Stimulated activated CD8-positive, alpha-beta memory T cell treated with anti-CD3 and anti-CD28 coated beads, Interleukin-12 subunit alpha, Interleukin-12 subunit beta, amount 100 ng/mL, for 4 hours (primary cell): Measurements from ENCODE around the gene CACNA1B.
"Not testable (repeated sequence)": the region's sequence is repeated elsewhere in the genome, so short reads cannot be mapped to it uniquely, and the experiment has no call there.

Source experiments
- DNase-seq: peaks from one replicate; pipeline ENCODE4 v3.0.0-alpha.2; 2020; ENCODE audit warnings: low read depth

The CACNA1B gene

DNA sequence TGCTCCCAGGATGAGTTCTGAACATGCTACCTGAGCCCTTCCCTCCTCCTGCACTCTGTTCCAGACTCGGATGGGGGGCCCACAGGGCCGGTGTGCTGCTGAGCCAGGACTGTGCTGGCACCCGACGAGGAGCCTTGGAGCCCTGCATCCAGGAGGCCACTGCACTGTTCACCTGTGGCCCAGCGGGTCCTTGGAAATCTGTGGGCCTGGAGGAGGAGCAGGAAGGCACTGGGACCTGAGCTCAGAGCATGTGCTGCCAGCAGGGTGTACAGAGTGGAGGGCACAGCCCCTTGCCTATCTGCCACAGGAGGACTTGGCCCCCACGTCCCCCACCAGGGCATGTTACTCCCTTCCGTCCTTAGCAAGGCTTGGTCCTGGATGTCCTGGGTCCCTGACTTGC is 265.9 kb downstream of the CACNA1B start:
- DNase-seq = not testable (repeated sequence)

- DNase-seq = not testable (repeated sequence)
Measured at GRCh38 chr9:138147556-138147955, 270.0 kb downstream of the CACNA1B start.

- peak; percentile 6 for DNase-seq
Measured at GRCh38 chr9:138149672-138150656, 272.4 kb downstream of the CACNA1B start.

- not testable (repeated sequence) for DNase-seq
Measured at GRCh38 chr9:138155788-138156187, 278.2 kb downstream of the CACNA1B start.

DNA sequence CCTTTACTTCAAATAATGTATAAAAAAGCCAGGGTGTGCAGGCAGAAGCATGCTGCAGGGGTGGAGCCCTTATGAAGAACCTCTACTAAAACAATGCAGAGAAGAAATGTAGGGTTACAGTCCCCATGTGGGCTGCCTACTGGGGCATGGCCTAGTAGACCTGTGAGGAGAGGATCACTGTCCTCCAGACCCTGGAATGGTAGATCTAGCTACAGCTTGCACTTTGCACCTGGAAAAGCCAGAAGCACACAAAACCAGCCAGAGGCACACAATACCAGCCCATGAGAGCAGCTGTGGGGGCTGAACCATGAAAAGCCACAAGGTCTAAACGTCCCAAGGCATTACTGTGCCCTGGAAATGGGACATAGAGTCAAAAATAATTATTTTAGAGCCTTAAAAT is 289.2 kb downstream of the CACNA1B start:
- not testable (repeated sequence) for DNase-seq
